GM23338 (cell line): ENCODE results near the gene GABPB1. TPM values are rescaled to one million over a fixed set of nuclear protein-coding genes. Genes with fewer than 3 reads are reported as not detected.

Experiments used
- ATAC-seq: fragments of 200-7000 bp; cut with Tn5 transposase; 3 replicates; pipeline ENCODE4 v1.9.1; 2020
- DNase-seq: peaks from one replicate; pipeline ENCODE4 v3.0.0-alpha.2; 2015; ENCODE audit warnings: low spot score
- H2AFZ ChIP-seq: fragments of 200-600 bp; sonication (generic); 2 replicates; pipeline ENCODE4 v1.8.0; 2016; ENCODE audit warnings: antibody characterized with exemption, mild to moderate bottlenecking, moderate library complexity
- H3F3A ChIP-seq: fragments of 200-600 bp; sonication (generic); replicated peaks from 2 replicates; pipeline ENCODE4 v1.8.0; 2017; ENCODE audit warnings: antibody characterized with exemption, mixed run types, low read depth
- H3K27ac ChIP-seq: fragments of 200-600 bp; sonication (generic); 2 replicates; pipeline ENCODE4 v1.6.1; 2016; ENCODE audit warnings: low read depth
- H3K27me3 ChIP-seq: fragments of 200-600 bp; sonication (generic); 2 replicates; pipeline ENCODE4 v1.8.0; 2016; ENCODE audit warnings: mild to moderate bottlenecking, mixed run types, moderate library complexity; ENCODE audit not compliant: insufficient read depth
- H3K36me3 ChIP-seq: fragments of 200-600 bp; sonication (generic); 2 replicates; pipeline ENCODE4 v1.8.0; 2016; ENCODE audit warnings: mild to moderate bottlenecking; ENCODE audit not compliant: insufficient read depth
- H3K4me1 ChIP-seq: fragments of 200-600 bp; sonication (generic); 2 replicates; pipeline ENCODE4 v1.8.0; 2016; ENCODE audit warnings: mild to moderate bottlenecking, moderate library complexity; ENCODE audit not compliant: insufficient read depth
- H3K4me2 ChIP-seq: fragments of 200-600 bp; sonication (generic); 2 replicates; pipeline ENCODE4 v1.7.1; 2017; ENCODE audit warnings: mixed run types
- H3K4me3 ChIP-seq: fragments of 200-600 bp; sonication (generic); 2 replicates; pipeline ENCODE4 v1.6.1; 2016; ENCODE audit warnings: mixed run types
- H3K79me2 ChIP-seq: fragments of 200-600 bp; sonication (generic); replicated peaks from 2 replicates; pipeline ENCODE4 v1.8.0; 2017; ENCODE audit warnings: mild to moderate bottlenecking; ENCODE audit not compliant: insufficient read depth
- H3K9me2 ChIP-seq: fragments of 200-600 bp; sonication (generic); 2 replicates; pipeline ENCODE4 v1.8.0; 2017; ENCODE audit not compliant: insufficient read depth
- H4K20me1 ChIP-seq: fragments of 200-600 bp; sonication (generic); replicated peaks from 2 replicates; pipeline ENCODE4 v1.8.0; 2017; ENCODE audit warnings: mild to moderate bottlenecking; ENCODE audit not compliant: insufficient read depth
- H3K27ac Mint-ChIP-seq: 2 replicates; pipeline ENCODE4 v1.8.0; 2020; ENCODE audit warnings: inconsistent platforms, mild to moderate bottlenecking, moderate library complexity, mixed read lengths
- H3K27me3 Mint-ChIP-seq: 3 replicates; pipeline ENCODE4 v1.8.0; 2022; ENCODE audit warnings: low read depth, mild to moderate bottlenecking, moderate library complexity, mixed read lengths, inconsistent platforms; ENCODE audit not compliant: insufficient read depth, poor library complexity
- H3K36me3 Mint-ChIP-seq: 3 replicates; pipeline ENCODE4 v1.8.0; 2021; ENCODE audit warnings: low read depth, mild to moderate bottlenecking, inconsistent platforms, moderate library complexity, mixed read lengths
- H3K4me1 Mint-ChIP-seq: 3 replicates; pipeline ENCODE4 v1.8.0; 2020; ENCODE audit warnings: mild to moderate bottlenecking, inconsistent platforms, mixed read lengths
- H3K4me3 Mint-ChIP-seq: 3 replicates; pipeline ENCODE4 v1.8.0; 2021; ENCODE audit warnings: moderate library complexity, mild to moderate bottlenecking, inconsistent platforms, mixed read lengths
- H3K9me3 Mint-ChIP-seq: 3 replicates; pipeline ENCODE4 v1.8.0; 2020; ENCODE audit warnings: moderate library complexity, mild to moderate bottlenecking, inconsistent platforms, mixed read lengths
- CREB1 ChIP-seq: fragments of 250-450 bp; sonication (Bioruptor Pico); IDR thresholded peaks from 2 replicates; pipeline ENCODE4 v1.5.0; 2020; ENCODE audit warnings: low read depth, mild to moderate bottlenecking, moderate library complexity
- ETS1 ChIP-seq: IDR thresholded peaks from 2 replicates; pipeline ENCODE4 v1.6.1; 2016; ENCODE audit warnings: antibody characterized with exemption
- NANOG ChIP-seq: IDR thresholded peaks from 2 replicates; pipeline ENCODE4 v1.6.1; 2016; ENCODE audit warnings: antibody characterized with exemption, borderline replicate concordance
- POLR2AphosphoS5 ChIP-seq: IDR thresholded peaks from 2 replicates; pipeline ENCODE4 v1.6.1; 2016; ENCODE audit warnings: antibody characterized with exemption, low read depth
- STAT1 ChIP-seq: IDR thresholded peaks from one replicate; pipeline ENCODE4 v1.6.1; 2016; ENCODE audit warnings: antibody characterized with exemption; ENCODE audit not compliant: unreplicated experiment
- polyA plus RNA-seq: library from polyadenylated mRNA; unstranded; fragments of >200 nt; fragmentation: Nextera tagmentation; extraction: Ambion mirVana; gene quantifications from 2 replicates; pipeline ENCODE4 v1.2.1, GENCODE V29; 2016
- total RNA-seq: library from RNA; depleted of rRNA; stranded (reverse); fragments of >200 nt; shearing (Covaris generic); gene quantifications from 2 replicates; pipeline ENCODE4 v1.2.3, GENCODE V29; 2014
- TF ChIP-seq, protein P1 (sequence below), 2 experiments: fragments of 200-600 bp in 1 of 2; sonication (generic) in 1 of 2; conservative IDR thresholded peaks; 2 replicates each; pipeline versions ENCODE4 v1.5.1 to v1.6.1; 2016 to 2017; ENCODE audit warnings: antibody characterized with exemption in 2 of 2, low read depth in 2 of 2, mild to moderate bottlenecking in 2 of 2, moderate library complexity in 1 of 2

The GABPB1 gene
- total and polyA plus RNA-seq, 2 experiments from 2014 or later = 34.4 to 53.9 TPM

DNA sequence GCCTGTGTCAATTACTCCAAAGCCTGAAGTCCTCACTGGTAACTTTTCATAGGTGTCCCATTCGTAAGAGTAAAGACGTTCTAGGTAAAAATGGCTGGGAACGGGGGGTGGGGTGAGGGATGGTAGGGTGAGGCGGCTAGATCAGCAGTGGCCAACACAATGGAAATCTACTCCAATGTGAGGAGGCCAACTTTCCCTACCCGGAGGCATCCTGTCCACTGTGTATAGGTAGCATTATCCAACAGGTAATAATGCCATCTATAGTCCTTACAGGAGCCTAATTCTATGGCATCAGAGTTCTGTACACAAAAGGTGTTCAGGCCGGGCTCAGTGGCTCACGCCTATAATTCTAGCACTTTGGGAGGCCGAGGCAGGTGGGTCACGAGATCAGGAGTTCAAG lies 118.6 kb downstream of the GABPB1 start (continued):
- TF ChIP-seq, protein P1, sequence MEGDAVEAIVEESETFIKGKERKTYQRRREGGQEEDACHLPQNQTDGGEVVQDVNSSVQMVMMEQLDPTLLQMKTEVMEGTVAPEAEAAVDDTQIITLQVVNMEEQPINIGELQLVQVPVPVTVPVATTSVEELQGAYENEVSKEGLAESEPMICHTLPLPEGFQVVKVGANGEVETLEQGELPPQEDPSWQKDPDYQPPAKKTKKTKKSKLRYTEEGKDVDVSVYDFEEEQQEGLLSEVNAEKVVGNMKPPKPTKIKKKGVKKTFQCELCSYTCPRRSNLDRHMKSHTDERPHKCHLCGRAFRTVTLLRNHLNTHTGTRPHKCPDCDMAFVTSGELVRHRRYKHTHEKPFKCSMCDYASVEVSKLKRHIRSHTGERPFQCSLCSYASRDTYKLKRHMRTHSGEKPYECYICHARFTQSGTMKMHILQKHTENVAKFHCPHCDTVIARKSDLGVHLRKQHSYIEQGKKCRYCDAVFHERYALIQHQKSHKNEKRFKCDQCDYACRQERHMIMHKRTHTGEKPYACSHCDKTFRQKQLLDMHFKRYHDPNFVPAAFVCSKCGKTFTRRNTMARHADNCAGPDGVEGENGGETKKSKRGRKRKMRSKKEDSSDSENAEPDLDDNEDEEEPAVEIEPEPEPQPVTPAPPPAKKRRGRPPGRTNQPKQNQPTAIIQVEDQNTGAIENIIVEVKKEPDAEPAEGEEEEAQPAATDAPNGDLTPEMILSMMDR (conservative IDR thresholded peaks at IDR 0.05; ENCODE audit: low read depth in 2 of 2) = no peak
- no peak for TF ChIP-seq POLR2AphosphoS5

GRCh38 chr15:50235794-50236193 lies 119.2 kb downstream of the GABPB1 start:
- no peaks in the 10 kb centered on the region for H3K9me2 ChIP-seq
- H3K4me3 ChIP-seq = no peak overlapping the region
- H3K4me2 ChIP-seq = no peak overlapping the region
- Mint-ChIP-seq H3K4me1 (peaks cover 5% of the 10 kb centered on the region; the same call in 1 of the 3 replicates), H3K27ac (peak overlapping the region; percentile 66), H3K4me3 (no peak overlapping the region), H3K9me3 (no peaks in the 10 kb centered on the region), H3K36me3 (no peaks in the 10 kb centered on the region), H3K27me3 (no peaks in the 10 kb centered on the region)
- no peak for DNase-seq
- H4K20me1 ChIP-seq = no peaks in the 10 kb centered on the region
- no peaks in the 10 kb centered on the region for H3K36me3 ChIP-seq
- no peaks in the 10 kb centered on the region for H3F3A ChIP-seq
- TF ChIP-seq NANOG (no peak), CREB1 (CRISPR knock-in tag) (no peak), POLR2AphosphoS5 (no peak), ETS1 (no peak)
- TF ChIP-seq, protein P1 (conservative IDR thresholded peaks at IDR 0.05; ENCODE audit: low read depth in 2 of 2) = no peak
- no peak for ATAC-seq
- H3K79me2 ChIP-seq = no peaks in the 10 kb centered on the region
- H2AFZ ChIP-seq = no peak overlapping the region
- no peaks in the 10 kb centered on the region for H3K27me3 ChIP-seq
- H3K27ac ChIP-seq = no peak overlapping the region
- H3K4me1 ChIP-seq = no peaks in the 10 kb centered on the region

- ATAC-seq = no peak
- Histone ChIP-seq H3K27me3 (no peaks in the 10 kb centered on the region), H4K20me1 (no peaks in the 10 kb centered on the region; the same call in 1 of the 2 replicates), H3K79me2 (no peaks in the 10 kb centered on the region), H3K27ac (no peak overlapping the region), H3K9me2 (no peaks in the 10 kb centered on the region), H3K36me3 (no peaks in the 10 kb centered on the region), H2AFZ (no peak overlapping the region), H3K4me3 (no peak overlapping the region), H3K4me1 (no peaks in the 10 kb centered on the region), H3F3A (no peaks in the 10 kb centered on the region), H3K4me2 (no peak overlapping the region)
- H3K9me3 Mint-ChIP-seq = no peaks in the 10 kb centered on the region
- no peak overlapping the region for H3K27ac Mint-ChIP-seq
- H3K27me3 Mint-ChIP-seq = no peaks in the 10 kb centered on the region
- no peak for TF ChIP-seq STAT1
- peaks cover 5% of the 10 kb centered on the region; the same call in 1 of the 3 replicates for H3K4me1 Mint-ChIP-seq
- H3K36me3 Mint-ChIP-seq = no peaks in the 10 kb centered on the region
- DNase-seq = no peak
- H3K4me3 Mint-ChIP-seq = no peak overlapping the region
These were observed 120.2 kb downstream of the GABPB1 start for GRCh38 chr15:50234764-50235163.
